B cell (primary cell): ENCODE data around the gene DLGAP4. TPM values are rescaled to one million over a fixed set of nuclear protein-coding genes. Genes with fewer than 3 reads are reported as not detected.
A peak's percentile ranks its signal among the peaks of the same experiment; 100 is the strongest.

Experiments used
- ATAC-seq: fragments of 200-7000 bp; cut with Tn5 transposase; one replicate; pipeline ENCODE4 v1.10.0; 2021; ENCODE audit warnings: low read depth, mild to moderate bottlenecking, moderate number of reproducible peaks, moderate library complexity
- CTCF ChIA-PET: fragments of 350-600 bp; sonication (Branson Sonifier 250); formaldehyde crosslinking; loops from one replicate; lab custom pipeline; 2021; ENCODE audit warnings: antibody characterized with exemption, inconsistent platforms; lab: Charles Lee
- POLR2A ChIA-PET: fragments of 350-600 bp; sonication (Branson Sonifier 250); formaldehyde crosslinking; loops from one replicate; lab custom pipeline; 2021; ENCODE audit warnings: antibody characterized with exemption; lab: Charles Lee
- DNase-seq: peaks from one replicate; pipeline ENCODE4 v3.0.0; 2013
- H2AFZ ChIP-seq: 2 replicates; pipeline ENCODE4 v1.6.1; 2012; ENCODE audit warnings: mild to moderate bottlenecking, low read depth, low read length; ENCODE audit not compliant: insufficient read depth, poor library complexity, severe bottlenecking
- H3K27ac ChIP-seq, 2 donors: 1 replicate in 1 of 2; 2 replicates in 1 of 2; pipeline ENCODE4 v1.5.1; 2012 to 2013; ENCODE audit warnings: low read length in 2 of 2, mild to moderate bottlenecking in 2 of 2, moderate library complexity in 1 of 2
- H3K27me3 ChIP-seq, 4 experiments: fragments of 200-600 bp in 1 of 4; sonication (generic) in 1 of 4; replicated peaks in 1 of 4; 1 replicate in 2 of 4; 2 replicates in 2 of 4; pipeline versions ENCODE4 v1.6.1 to v1.7.0; 2013 to 2016; ENCODE audit warnings: low read length in 3 of 4, mild to moderate bottlenecking in 2 of 4, mixed read lengths in 1 of 4, moderate library complexity in 1 of 4; ENCODE audit not compliant: insufficient read depth in 4 of 4, control insufficient read depth in 3 of 4; ENCODE audit errors: control extremely low read depth in 1 of 4
- H3K36me3 ChIP-seq, 2 experiments: replicated peaks in 1 of 2; 1 replicate in 1 of 2; 2 replicates in 1 of 2; pipeline versions ENCODE4 v1.6.1 to v1.7.1; 2013; ENCODE audit warnings: low read length in 1 of 2; ENCODE audit not compliant: insufficient read depth in 2 of 2, control insufficient read depth in 1 of 2; ENCODE audit errors: control extremely low read depth in 1 of 2, extremely low read depth in 1 of 2
- H3K4me1 ChIP-seq, 2 donors: fragments of 200-600 bp in 1 of 2; sonication (generic) in 1 of 2; 1 replicate in 1 of 2; 2 replicates in 1 of 2; pipeline versions ENCODE4 v1.5.1 to v1.6.1; 2013 to 2017; ENCODE audit warnings: low read length in 2 of 2; ENCODE audit not compliant: control insufficient read depth in 2 of 2, insufficient read depth in 2 of 2
- H3K4me2 ChIP-seq: replicated peaks from 2 replicates; pipeline ENCODE3; 2012; ENCODE audit warnings: mild to moderate bottlenecking, low read depth, low read length; ENCODE audit not compliant: poor library complexity, severe bottlenecking
- H3K4me3 ChIP-seq, 5 experiments: fragments of 200-600 bp in 1 of 5; sonication (generic) in 1 of 5; 1 replicate in 3 of 5; 2 replicates in 2 of 5; pipeline versions ENCODE4 v1.5.1 to v1.7.0; 2011 to 2016; ENCODE audit warnings: low read length in 4 of 5, mild to moderate bottlenecking in 4 of 5, low read depth in 2 of 5, control low read depth in 1 of 5, moderate library complexity in 1 of 5; ENCODE audit not compliant: insufficient read depth in 1 of 5; ENCODE audit errors: control extremely low read depth in 1 of 5, extremely low read depth in 1 of 5
- H3K79me2 ChIP-seq: fragments of 200-600 bp; sonication (generic); one replicate; pipeline ENCODE4 v1.6.0; 2016; ENCODE audit warnings: low read length; ENCODE audit not compliant: control insufficient read depth, insufficient read depth
- H3K9ac ChIP-seq: fragments of 200-600 bp; sonication (generic); 2 replicates; pipeline ENCODE4 v1.6.1; 2017; ENCODE audit warnings: mild to moderate bottlenecking, low read length, moderate library complexity
- H3K9me3 ChIP-seq, 3 donors: one replicate each; pipeline versions ENCODE4 v1.6.1 to v1.7.1; 2013; ENCODE audit warnings: low read length in 2 of 3; ENCODE audit not compliant: control insufficient read depth in 2 of 3, insufficient read depth in 1 of 3; ENCODE audit errors: control extremely low read depth in 1 of 3
- H4K20me1 ChIP-seq: 2 replicates; pipeline ENCODE4 v1.6.0; 2012; ENCODE audit warnings: mild to moderate bottlenecking, low read length; ENCODE audit not compliant: insufficient read depth, control insufficient read depth, poor library complexity, severe bottlenecking
- H3K27ac Mint-ChIP-seq: one replicate; pipeline ENCODE4 v1.8.0; 2021; ENCODE audit warnings: mixed read lengths
- H3K27me3 Mint-ChIP-seq: one replicate; pipeline ENCODE4 v1.8.0; 2021; ENCODE audit warnings: mixed read lengths
- H3K4me1 Mint-ChIP-seq: one replicate; pipeline ENCODE4 v1.8.0; 2021; ENCODE audit warnings: mixed read lengths
- H3K4me3 Mint-ChIP-seq: one replicate; pipeline ENCODE4 v1.8.0; 2021; ENCODE audit warnings: mixed read lengths
- H3K9me3 Mint-ChIP-seq: one replicate; pipeline ENCODE4 v1.8.0; 2022; ENCODE audit warnings: mixed read lengths; ENCODE audit not compliant: insufficient read depth
- EZH2 ChIP-seq: IDR thresholded peaks from 2 replicates; pipeline ENCODE4 v1.6.1; 2012; ENCODE audit warnings: borderline replicate concordance, low read depth, mild to moderate bottlenecking, moderate library complexity, low read length; ENCODE audit not compliant: insufficient read depth, poor library complexity, severe bottlenecking
- WGBS: methylation state at CpG from one replicate; pipeline ENCODE4 v1.1.5; 2013; ENCODE audit warnings: missing lambda C conversion rate; ENCODE audit not compliant: insufficient coverage; 5-methylcytosine and 5-hydroxymethylcytosine counted together
- intact Hi-C: fragments of 100-400 bp; cut with micrococcal nuclease; formaldehyde crosslinking; loops from one replicate; pipeline ENCODE4 v1.10.0; 2022
- polyA plus RNA-seq: library from polyadenylated mRNA; depleted of rRNA; stranded (reverse); fragments of >200 nt; gene quantifications from 2 replicates; pipeline ENCODE4 v1.2.3, GENCODE V29; 2012
- total RNA-seq, 2 donors: library from RNA; stranded (reverse); fragments of 120-200 nt in 1 of 2; gene quantifications; 1 replicate in 1 of 2; 2 replicates in 1 of 2; pipeline versions ENCODE4 v1.2.3 to v1.2.4, GENCODE V29; 2013 to 2022
- TF ChIP-seq, protein P1 (sequence below): fragments of 200-600 bp; IDR thresholded peaks from one replicate; pipeline ENCODE4 v1.8.0; 2022; ENCODE audit warnings: antibody characterized with exemption, mild to moderate bottlenecking

DLGAP4 gene
- total and polyA plus RNA-seq, 2 donors (not counting 1 experiment from before 2014, with no cell fraction given): 68.8 to 87.8 TPM

GRCh38 chr20:36462440-36463211 is 156.5 kb downstream of the DLGAP4 start:
- peak; percentile 40 for DNase-seq
- Histone ChIP-seq H3K9ac (peak overlapping the region; percentile 95), H3K9me3 (peaks cover 0 to 3% (median 0%) of the 10 kb centered on the region in 3 donors), H3K27me3 (no peaks in the 10 kb centered on the region), H3K27ac (peak overlapping the region; percentile 80 to 86), H3K79me2 (peaks cover 52% of the 10 kb centered on the region), H3K4me3 (peak overlapping the region in 4 of 5 experiments; percentile 54 to 96 (median 72)), H4K20me1 (peaks cover 28% of the 10 kb centered on the region), H3K4me2 (peak overlapping the region; percentile 99), H3K4me1 (peaks cover 59 to 66% of the 10 kb centered on the region in 2 donors), H2AFZ (peak overlapping the region; percentile 47), H3K36me3 (no peaks in the 10 kb centered on the region)
- ChIA-PET CTCF (interaction anchor here (1.0 to 1.2 kb wide), 2 partner anchors 9 to 11 kb away, joined by 3 to 4 read pairs; no protein-coding TSS in a partner anchor), POLR2A (interaction anchor here (0.9 to 1.3 kb wide), 3 partner anchors 8 to 876 kb away, joined by 3 to 5 read pairs (median 3); partner anchors contain the start of gene TGIF2)
- Mint-ChIP-seq H3K4me1 (peaks cover 63% of the 10 kb centered on the region), H3K4me3 (peak overlapping the region; percentile 94), H3K27me3 (no peaks in the 10 kb centered on the region), H3K9me3 (no peaks in the 10 kb centered on the region), H3K27ac (peak overlapping the region; percentile 93)
- 3% methylated on average over 18 of the region's 21 CpGs for WGBS
- TF ChIP-seq EZH2: no peak
- TF ChIP-seq, protein P1, sequence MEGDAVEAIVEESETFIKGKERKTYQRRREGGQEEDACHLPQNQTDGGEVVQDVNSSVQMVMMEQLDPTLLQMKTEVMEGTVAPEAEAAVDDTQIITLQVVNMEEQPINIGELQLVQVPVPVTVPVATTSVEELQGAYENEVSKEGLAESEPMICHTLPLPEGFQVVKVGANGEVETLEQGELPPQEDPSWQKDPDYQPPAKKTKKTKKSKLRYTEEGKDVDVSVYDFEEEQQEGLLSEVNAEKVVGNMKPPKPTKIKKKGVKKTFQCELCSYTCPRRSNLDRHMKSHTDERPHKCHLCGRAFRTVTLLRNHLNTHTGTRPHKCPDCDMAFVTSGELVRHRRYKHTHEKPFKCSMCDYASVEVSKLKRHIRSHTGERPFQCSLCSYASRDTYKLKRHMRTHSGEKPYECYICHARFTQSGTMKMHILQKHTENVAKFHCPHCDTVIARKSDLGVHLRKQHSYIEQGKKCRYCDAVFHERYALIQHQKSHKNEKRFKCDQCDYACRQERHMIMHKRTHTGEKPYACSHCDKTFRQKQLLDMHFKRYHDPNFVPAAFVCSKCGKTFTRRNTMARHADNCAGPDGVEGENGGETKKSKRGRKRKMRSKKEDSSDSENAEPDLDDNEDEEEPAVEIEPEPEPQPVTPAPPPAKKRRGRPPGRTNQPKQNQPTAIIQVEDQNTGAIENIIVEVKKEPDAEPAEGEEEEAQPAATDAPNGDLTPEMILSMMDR: no peak
- intact Hi-C loops: loop anchor here (1.0 to 10.0 kb wide), 3 partner anchors 311 to 632 kb away; partner anchors contain the start of genes DSN1 and RBL1
- ATAC-seq: no peak
